CD4-positive, CD25-positive, alpha-beta regulatory T cell (primary cell): ENCODE results near the gene TSPAN2. TPM values are rescaled to one million over a fixed set of nuclear protein-coding genes. Genes with fewer than 3 reads are reported as not detected.
"Not testable (repeated sequence)": the region's sequence is repeated elsewhere in the genome, so short reads cannot be mapped to it uniquely, and the experiment has no call there.

Experiments
- ATAC-seq, 2 donors: fragments of 150-1000 bp; cut with Tn5 transposase; one replicate each; pipeline ENCODE4 v1.10.0; 2021; ENCODE audit warnings: low read depth in 2 of 2, moderate number of reproducible peaks in 2 of 2, moderate library complexity in 1 of 2
- DNase-seq, 3 donors: peaks; one replicate each; pipeline versions ENCODE4 v3.0.0 to v3.0.0-alpha.2; 2012 to 2022; ENCODE audit warnings: mixed read lengths in 1 of 3
- H3K27ac ChIP-seq: one replicate; pipeline ENCODE4 v1.7.0; 2013; ENCODE audit warnings: mild to moderate bottlenecking, low read length; ENCODE audit not compliant: insufficient read depth, poor library complexity, severe bottlenecking
- H3K27me3 ChIP-seq: one replicate; pipeline ENCODE4 v1.7.0; 2013; ENCODE audit warnings: low read length; ENCODE audit not compliant: control insufficient read depth, insufficient read depth
- H3K36me3 ChIP-seq: one replicate; pipeline ENCODE4 v1.7.0; 2013; ENCODE audit warnings: mild to moderate bottlenecking, low read length, moderate library complexity; ENCODE audit not compliant: control insufficient read depth, insufficient read depth
- H3K4me1 ChIP-seq: 2 replicates; pipeline ENCODE4 v1.7.0; 2013; ENCODE audit warnings: mild to moderate bottlenecking, low read length; ENCODE audit not compliant: insufficient read depth, control insufficient read depth, poor library complexity, severe bottlenecking
- H3K4me3 ChIP-seq: one replicate; pipeline ENCODE4 v1.7.0; 2013; ENCODE audit warnings: low read depth, mild to moderate bottlenecking, low read length, moderate library complexity
- H3K9me3 ChIP-seq, 2 experiments: 1 replicate in 1 of 2; 2 replicates in 1 of 2; pipeline ENCODE4 v1.7.0; 2013; ENCODE audit warnings: low read length in 2 of 2, mild to moderate bottlenecking in 1 of 2, moderate library complexity in 1 of 2; ENCODE audit not compliant: control insufficient read depth in 2 of 2
- H3K27ac Mint-ChIP-seq, 3 donors: one replicate each; pipeline ENCODE4 v1.8.0; 2020 to 2022; ENCODE audit warnings: mild to moderate bottlenecking in 3 of 3, mixed read lengths in 3 of 3, moderate library complexity in 2 of 3
- H3K27me3 Mint-ChIP-seq: one replicate; pipeline ENCODE4 v1.8.0; 2022; ENCODE audit warnings: mild to moderate bottlenecking, mixed read lengths
- H3K36me3 Mint-ChIP-seq: one replicate; pipeline ENCODE4 v1.8.0; 2020; ENCODE audit warnings: mixed read lengths
- H3K4me1 Mint-ChIP-seq, 4 donors: one replicate each; pipeline ENCODE4 v1.8.0; 2020 to 2022; ENCODE audit warnings: mixed read lengths in 4 of 4, mild to moderate bottlenecking in 1 of 4
- H3K4me3 Mint-ChIP-seq, 4 donors: one replicate each; pipeline ENCODE4 v1.8.0; 2020 to 2022; ENCODE audit warnings: mild to moderate bottlenecking in 4 of 4, mixed read lengths in 4 of 4, moderate library complexity in 3 of 4
- H3K9me3 Mint-ChIP-seq, 7 donors: one replicate each; pipeline ENCODE4 v1.8.0; 2020 to 2022; ENCODE audit warnings: mixed read lengths in 7 of 7, mild to moderate bottlenecking in 3 of 7, moderate library complexity in 2 of 7
- polyA plus RNA-seq, 4 donors: library from polyadenylated mRNA; unstranded; fragments of 300-500 nt; fragmentation: Illumina TruSeq; gene quantifications; one replicate each; pipeline ENCODE4 v1.2.3, GENCODE V29; 2021
- total RNA-seq: library from RNA; stranded (reverse); gene quantifications from one replicate; pipeline ENCODE4 v1.2.3, GENCODE V29; 2022

The TSPAN2 gene
- total and polyA plus RNA-seq, 5 donors from 2014 or later: 1.1 to 5.0 (median 3.3) TPM

- Mint-ChIP-seq H3K4me1 (no peaks in the 10 kb centered on the region), H3K27me3 (peaks cover 26% of the 10 kb centered on the region), H3K36me3 (no peaks in the 10 kb centered on the region), H3K4me3 (no peak overlapping the region), H3K27ac (no peak overlapping the region), H3K9me3 (peaks cover 0 to 6% (median 2%) of the 10 kb centered on the region in 7 donors)
- no peak overlapping the region for H3K27ac ChIP-seq
- ATAC-seq (no peak), DNase-seq (no peak)
- H3K4me1 ChIP-seq: no peaks in the 10 kb centered on the region
- H3K9me3 ChIP-seq: no peaks in the 10 kb centered on the region
- peaks cover 29% of the 10 kb centered on the region for H3K27me3 ChIP-seq
- no peak overlapping the region for H3K4me3 ChIP-seq
- H3K36me3 ChIP-seq: no peaks in the 10 kb centered on the region
Measured at GRCh38 chr1:115023593-115023992, 65.7 kb downstream of the TSPAN2 start.

GRCh38 chr1:115021145-115021544, 68.2 kb downstream of the TSPAN2 start:
- ATAC-seq (no peak), DNase-seq (no peak)
- Histone ChIP-seq H3K4me3 (no peak overlapping the region), H3K27me3 (peaks cover 27% of the 10 kb centered on the region), H3K27ac (no peak overlapping the region), H3K4me1 (no peaks in the 10 kb centered on the region), H3K9me3 (no peaks in the 10 kb centered on the region), H3K36me3 (no peaks in the 10 kb centered on the region)
- no peak overlapping the region for H3K4me3 Mint-ChIP-seq
- no peak overlapping the region for H3K27ac Mint-ChIP-seq
- H3K9me3 Mint-ChIP-seq: peaks cover 0 to 6% (median 4%) of the 10 kb centered on the region in 7 donors
- H3K27me3 Mint-ChIP-seq: peaks cover 25% of the 10 kb centered on the region
- H3K36me3 Mint-ChIP-seq: no peaks in the 10 kb centered on the region
- H3K4me1 Mint-ChIP-seq: no peaks in the 10 kb centered on the region

DNA sequence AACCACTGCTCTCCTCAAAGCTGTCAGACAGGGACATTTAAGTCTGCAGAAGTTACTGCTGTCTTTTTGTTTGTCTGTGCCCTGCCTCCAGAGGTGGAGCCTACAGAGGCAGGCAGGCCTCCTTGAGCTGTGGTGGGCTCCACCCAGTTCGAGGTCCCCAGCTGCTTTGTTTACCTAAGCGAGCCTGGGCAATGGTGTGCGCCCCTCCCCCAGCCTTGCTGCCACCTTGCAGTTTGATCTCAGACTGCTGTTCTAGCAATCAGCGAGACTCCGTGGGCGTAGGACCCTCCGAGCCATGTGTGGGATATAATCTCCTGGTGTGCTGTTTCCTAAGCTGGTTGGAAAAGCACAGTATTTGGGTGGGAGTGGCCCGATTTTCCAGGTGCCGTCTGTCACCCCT, 69.8 kb downstream of the TSPAN2 start:
- H3K36me3 ChIP-seq, H3K36me3 Mint-ChIP-seq, H3K27ac ChIP-seq, H3K27ac Mint-ChIP-seq, DNase-seq, H3K9me3 ChIP-seq, H3K4me1 ChIP-seq, H3K9me3 Mint-ChIP-seq, H3K4me1 Mint-ChIP-seq, H3K4me3 ChIP-seq, H3K4me3 Mint-ChIP-seq, ATAC-seq: not testable (repeated sequence)
- H3K27me3 ChIP-seq: peaks cover 19% of the 10 kb centered on the region
- H3K27me3 Mint-ChIP-seq: peaks cover 25% of the 10 kb centered on the region

DNA sequence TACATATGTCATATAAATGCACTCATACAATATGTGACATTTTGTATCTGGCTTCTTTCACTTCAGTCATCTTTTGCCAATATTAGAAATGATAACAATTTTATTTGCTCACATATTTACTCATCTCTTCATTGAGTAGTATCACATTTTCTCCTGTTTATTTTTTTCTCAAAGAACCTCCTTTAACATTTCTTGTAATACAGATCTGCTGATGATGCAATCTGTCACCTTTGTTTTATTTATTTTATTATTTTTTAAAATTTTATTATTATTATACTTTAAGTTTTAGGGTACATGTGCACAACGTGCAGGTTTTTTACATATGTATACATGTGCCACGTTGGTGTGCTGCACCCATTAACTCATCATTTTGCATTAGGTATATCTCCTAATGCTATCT, 75.5 kb downstream of the TSPAN2 start:
- Mint-ChIP-seq H3K4me3 (no peak overlapping the region), H3K27me3 (peaks cover 21% of the 10 kb centered on the region), H3K9me3 (peaks cover 0 to 6% (median 0%) of the 10 kb centered on the region in 7 donors), H3K4me1 (no peaks in the 10 kb centered on the region), H3K27ac (no peak overlapping the region), H3K36me3 (no peaks in the 10 kb centered on the region)
- Histone ChIP-seq H3K9me3 (no peaks in the 10 kb centered on the region), H3K36me3 (no peaks in the 10 kb centered on the region), H3K27me3 (no peaks in the 10 kb centered on the region), H3K4me1 (no peaks in the 10 kb centered on the region), H3K4me3 (no peak overlapping the region), H3K27ac (no peak overlapping the region)
- ATAC-seq (no peak), DNase-seq (no peak)

- Mint-ChIP-seq H3K27me3 (peaks cover 16% of the 10 kb centered on the region), H3K4me3 (no peak overlapping the region), H3K4me1 (no peaks in the 10 kb centered on the region)
Measured at GRCh38 chr1:115012434-115012833, 76.9 kb downstream of the TSPAN2 start.

GRCh38 chr1:115012006-115012405, 77.3 kb downstream of the TSPAN2 start:
- ATAC-seq: no peak
- H3K27me3 Mint-ChIP-seq: peaks cover 16% of the 10 kb centered on the region

More at GRCh38 chr1:115012434-115012833, 76.9 kb downstream of the TSPAN2 start:
- Histone ChIP-seq H3K4me1 (no peaks in the 10 kb centered on the region), H3K36me3 (no peaks in the 10 kb centered on the region), H3K4me3 (no peak overlapping the region), H3K27ac (no peak overlapping the region), H3K9me3 (no peaks in the 10 kb centered on the region), H3K27me3 (no peaks in the 10 kb centered on the region)
- Mint-ChIP-seq H3K36me3 (no peaks in the 10 kb centered on the region), H3K27ac (no peak overlapping the region), H3K9me3 (peaks cover 0 to 4% (median 0%) of the 10 kb centered on the region in 7 donors)
- ATAC-seq: no peak
- DNase-seq: no peak

DNA sequence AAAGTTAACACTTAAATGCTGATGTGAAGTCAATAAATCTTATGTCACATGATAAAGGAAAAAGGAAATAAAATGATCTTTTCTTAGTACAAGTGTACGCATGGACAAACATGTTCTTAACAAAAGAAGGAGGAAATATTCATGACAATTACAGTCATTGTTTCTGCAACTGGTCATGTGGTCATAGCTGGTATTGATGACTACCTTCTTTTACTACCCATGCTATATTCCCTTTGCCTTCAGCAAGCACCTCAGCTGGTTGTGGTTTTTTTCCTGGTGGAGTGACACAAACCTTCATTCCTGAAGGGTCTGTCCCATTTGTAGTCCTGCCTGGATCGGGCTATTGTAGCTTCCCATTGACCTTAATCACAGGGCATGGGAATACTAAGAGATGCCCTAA, 83.1 kb downstream of the TSPAN2 start:
- no peak overlapping the region for H3K4me3 ChIP-seq
- no peak overlapping the region for H3K27ac ChIP-seq
- peaks cover 8% of the 10 kb centered on the region for H3K27me3 ChIP-seq
- no peaks in the 10 kb centered on the region for H3K4me1 ChIP-seq
- no peaks in the 10 kb centered on the region for H3K36me3 Mint-ChIP-seq
- DNase-seq: no peak
- H3K4me3 Mint-ChIP-seq: no peak overlapping the region
- peaks cover 0 to 3% (median 0%) of the 10 kb centered on the region in 7 donors for H3K9me3 Mint-ChIP-seq
- H3K36me3 ChIP-seq: no peaks in the 10 kb centered on the region
- H3K4me1 Mint-ChIP-seq: no peaks in the 10 kb centered on the region
- peaks cover 18% of the 10 kb centered on the region for H3K27me3 Mint-ChIP-seq
- peaks cover 0 to 2% of the 10 kb centered on the region in 2 experiments for H3K9me3 ChIP-seq
- ATAC-seq: no peak
- no peak overlapping the region for H3K27ac Mint-ChIP-seq

More at GRCh38 chr1:115012006-115012405, 77.3 kb downstream of the TSPAN2 start:
- Mint-ChIP-seq H3K4me3 (no peak overlapping the region), H3K4me1 (no peaks in the 10 kb centered on the region), H3K36me3 (no peaks in the 10 kb centered on the region), H3K9me3 (peaks cover 0 to 4% (median 0%) of the 10 kb centered on the region in 7 donors), H3K27ac (no peak overlapping the region)
- no peaks in the 10 kb centered on the region for H3K9me3 ChIP-seq
- H3K27ac ChIP-seq: no peak overlapping the region
- H3K36me3 ChIP-seq: no peaks in the 10 kb centered on the region
- no peak for DNase-seq
- H3K27me3 ChIP-seq: no peaks in the 10 kb centered on the region
- H3K4me1 ChIP-seq: no peaks in the 10 kb centered on the region
- H3K4me3 ChIP-seq: no peak overlapping the region
